H1 (cell line): ENCODE measurements around the gene NAA60. TPM values are rescaled to one million over a fixed set of nuclear protein-coding genes. Genes with fewer than 3 reads are reported as not detected.

Experiments used
- CTCF ChIA-PET: fragments of 300-600 bp; sonication (Branson Sonifier 250); formaldehyde crosslinking; loops from one replicate; lab custom pipeline; 2021; ENCODE audit not compliant: partially characterized antibody; lab: Charles Lee
- POLR2A ChIA-PET: fragments of 300-600 bp; sonication (Branson Sonifier 250); formaldehyde crosslinking; loops from one replicate; lab custom pipeline; 2021; ENCODE audit warnings: inconsistent platforms; ENCODE audit not compliant: partially characterized antibody; lab: Charles Lee
- DNase-seq, 2 experiments: peaks; one replicate each; pipeline versions ENCODE4 v3.0.0 to v3.0.0-alpha.2; 2010 to 2022; ENCODE audit warnings: low spot score in 2 of 2, low read depth in 1 of 2, mixed read lengths in 1 of 2
- FAIRE-seq: peaks from 2 replicates; lab custom pipeline; 2011; peaks lifted over from hg19 to GRCh38; lab: Jason Lieb, UNC
- H2AFZ ChIP-seq: 2 replicates; pipeline ENCODE4 v1.8.1; 2012; ENCODE audit warnings: low read length, inconsistent platforms
- H2AK5ac ChIP-seq: 2 replicates; pipeline ENCODE4 v1.6.1; 2013; ENCODE audit warnings: low read depth, low read length
- H2BK120ac ChIP-seq: replicated peaks from 2 replicates; pipeline ENCODE3; 2013; ENCODE audit warnings: low read depth, low read length, inconsistent platforms
- H2BK12ac ChIP-seq: 2 replicates; pipeline ENCODE4 v1.6.1; 2013; ENCODE audit warnings: low read depth, low read length
- H2BK15ac ChIP-seq: 2 replicates; pipeline ENCODE4 v1.6.1; 2013; ENCODE audit warnings: low read length
- H2BK20ac ChIP-seq: 2 replicates; pipeline ENCODE4 v1.6.1; 2013; ENCODE audit warnings: low read length
- H2BK5ac ChIP-seq: 2 replicates; pipeline ENCODE4 v1.6.1; 2013; ENCODE audit warnings: low read depth, low read length
- H3K14ac ChIP-seq: 2 replicates; pipeline ENCODE4 v1.6.1; 2013; ENCODE audit warnings: inconsistent platforms; ENCODE audit not compliant: insufficient read length
- H3K18ac ChIP-seq: 2 replicates; pipeline ENCODE4 v1.6.1; 2013; ENCODE audit warnings: low read length; ENCODE audit errors: extremely low read depth
- H3K23ac ChIP-seq: 2 replicates; pipeline ENCODE4 v1.6.1; 2013; ENCODE audit warnings: inconsistent platforms; ENCODE audit not compliant: insufficient read length
- H3K23me2 ChIP-seq: 2 replicates; pipeline ENCODE4 v1.6.1; 2013; ENCODE audit warnings: low read depth, low read length
- H3K27ac ChIP-seq: 2 replicates; pipeline ENCODE4 v1.6.1; 2011; ENCODE audit warnings: low read depth, low read length, inconsistent platforms
- H3K27me3 ChIP-seq, 4 experiments: replicated peaks in 1 of 4; 1 replicate in 1 of 4; 2 replicates in 3 of 4; pipeline versions ENCODE4 v1.6.1 to v1.8.1; 2011 to 2013; ENCODE audit warnings: low read length in 3 of 4, mild to moderate bottlenecking in 3 of 4, inconsistent platforms in 2 of 4, mixed read lengths in 2 of 4, moderate library complexity in 1 of 4; ENCODE audit not compliant: control insufficient read depth in 3 of 4, insufficient read depth in 3 of 4; ENCODE audit errors: extremely low read depth in 1 of 4
- H3K36me3 ChIP-seq, 4 experiments: 2 replicates each; pipeline versions ENCODE4 v1.6.1 to v1.8.1; 2011 to 2013; ENCODE audit warnings: mild to moderate bottlenecking in 4 of 4, low read length in 3 of 4, moderate library complexity in 2 of 4, control low read depth in 1 of 4, inconsistent platforms in 1 of 4; ENCODE audit not compliant: insufficient read depth in 4 of 4, control insufficient read depth in 2 of 4
- H3K4ac ChIP-seq: replicated peaks from 2 replicates; pipeline ENCODE3; 2013; ENCODE audit warnings: low read length, low read depth, mixed read lengths, inconsistent platforms; ENCODE audit not compliant: insufficient read length
- H3K4me1 ChIP-seq, 4 experiments: replicated peaks in 1 of 4; 1 replicate in 1 of 4; 2 replicates in 3 of 4; pipeline versions ENCODE4 v1.6.1 to v1.8.1; 2011 to 2013; ENCODE audit warnings: low read length in 3 of 4, inconsistent platforms in 2 of 4, mixed read lengths in 1 of 4; ENCODE audit not compliant: insufficient read depth in 4 of 4, control insufficient read depth in 3 of 4
- H3K4me2 ChIP-seq, 2 experiments: 2 replicates each; pipeline versions ENCODE4 v1.6.1 to v1.8.1; 2011 to 2013; ENCODE audit warnings: low read depth in 2 of 2, low read length in 2 of 2, control low read depth in 1 of 2, inconsistent platforms in 1 of 2, mild to moderate bottlenecking in 1 of 2; ENCODE audit not compliant: insufficient read depth in 1 of 2
- H3K4me3 ChIP-seq, 4 experiments: fragments of 200-600, 300-600 bp in 1 of 4; sonication (generic), shearing (Covaris generic), sonication (Bioruptor Twin) in 1 of 4; 2 replicates each; pipeline versions ENCODE4 v1.5.1 to v1.8.1; 2011 to 2016; ENCODE audit warnings: low read length in 4 of 4, low read depth in 3 of 4, control low read depth in 2 of 4, inconsistent platforms in 2 of 4, mild to moderate bottlenecking in 2 of 4, mixed read lengths in 1 of 4, moderate library complexity in 1 of 4; ENCODE audit not compliant: insufficient read depth in 2 of 4; ENCODE audit errors: extremely low read depth in 1 of 4
- H3K56ac ChIP-seq: replicated peaks from 2 replicates; pipeline ENCODE3; 2013; ENCODE audit warnings: low read depth, mild to moderate bottlenecking, mixed read lengths, low read length, inconsistent platforms; ENCODE audit not compliant: insufficient read length
- H3K79me1 ChIP-seq: 2 replicates; pipeline ENCODE4 v1.6.1; 2013; ENCODE audit warnings: low read depth, low read length, control low read depth
- H3K79me2 ChIP-seq, 2 experiments: 2 replicates each; pipeline versions ENCODE4 v1.6.1 to v1.8.1; 2012 to 2013; ENCODE audit warnings: low read length in 2 of 2, mild to moderate bottlenecking in 2 of 2, inconsistent platforms in 1 of 2; ENCODE audit not compliant: insufficient read depth in 2 of 2, control insufficient read depth in 1 of 2
- H3K9ac ChIP-seq, 4 experiments: replicated peaks in 1 of 4; 1 replicate in 1 of 4; 2 replicates in 3 of 4; pipeline versions ENCODE4 v1.6.1 to v1.8.1; 2011 to 2013; ENCODE audit warnings: low read depth in 3 of 4, low read length in 3 of 4, control low read depth in 2 of 4, mild to moderate bottlenecking in 2 of 4, moderate library complexity in 2 of 4, inconsistent platforms in 1 of 4; ENCODE audit errors: extremely low read depth in 1 of 4
- H3K9me3 ChIP-seq, 2 experiments: 2 replicates each; pipeline versions ENCODE4 v1.6.1 to v1.8.1; 2012 to 2013; ENCODE audit warnings: mild to moderate bottlenecking in 2 of 2, moderate library complexity in 2 of 2, control low read depth in 1 of 2, inconsistent platforms in 1 of 2, low read depth in 1 of 2, low read length in 1 of 2, mixed read lengths in 1 of 2; ENCODE audit not compliant: insufficient read depth in 2 of 2
- H4K20me1 ChIP-seq, 2 experiments: replicated peaks in 1 of 2; 2 replicates each; pipeline versions ENCODE3 to v1.8.1; 2011 to 2013; ENCODE audit warnings: inconsistent platforms in 2 of 2, low read length in 2 of 2, mild to moderate bottlenecking in 1 of 2; ENCODE audit not compliant: insufficient read depth in 2 of 2, control insufficient read depth in 1 of 2
- H4K5ac ChIP-seq: 2 replicates; pipeline ENCODE4 v1.6.1; 2013; ENCODE audit warnings: low read length, low read depth, mixed read lengths, inconsistent platforms; ENCODE audit not compliant: insufficient read length
- H4K8ac ChIP-seq: 2 replicates; pipeline ENCODE4 v1.8.0; 2013; ENCODE audit warnings: mild to moderate bottlenecking, moderate library complexity, low read length, inconsistent platforms; ENCODE audit not compliant: insufficient read depth; ENCODE audit errors: extremely low read depth
- H4K91ac ChIP-seq: replicated peaks from 2 replicates; pipeline ENCODE3; 2013; ENCODE audit warnings: low read length, mixed read lengths, inconsistent platforms; ENCODE audit not compliant: insufficient read length
- KDM5A ChIP-seq: fragments of 200-600 bp; IDR thresholded peaks from 2 replicates; pipeline ENCODE4 v1.7.1; 2012; ENCODE audit warnings: mild to moderate bottlenecking, low read length, inconsistent platforms, mixed read lengths
- SIN3A ChIP-seq, 2 experiments: IDR thresholded peaks in 1 of 2; conservative IDR thresholded peaks in 1 of 2; 2 replicates each; pipeline ENCODE4 v1.6.1; 2011 to 2012; ENCODE audit warnings: low read length in 2 of 2, improper control_type of control experiment in 1 of 2, low read depth in 1 of 2, mild to moderate bottlenecking in 1 of 2
- WGBS, 2 experiments: shearing (Covaris generic) in 1 of 2; methylation state at CpG; one replicate each; pipeline versions ENCODE4 v1.1.6 to v1.1.7; 2013 to 2015; ENCODE audit warnings: low lambda C conversion rate in 2 of 2, mixed read lengths in 2 of 2, inconsistent platforms in 1 of 2, low coverage in 1 of 2, missing lambda C conversion rate in 1 of 2; ENCODE audit not compliant: insufficient replicate concordance in 2 of 2, insufficient coverage in 1 of 2, insufficient read length in 1 of 2; ENCODE audit errors: extremely low coverage in 1 of 2, missing lambda C conversion rate in 1 of 2; 5-methylcytosine and 5-hydroxymethylcytosine counted together
- polyA plus RNA-seq, 7 experiments: library from polyadenylated mRNA; depleted of rRNA in 3 of 7; stranded (reverse) in 5 of 7; unstranded in 2 of 7; fragments of >200 nt in 5 of 7; fragments of 200-250 nt in 2 of 7; gene quantifications; 1 replicate in 5 of 7; 2 replicates in 1 of 7; 4 replicates in 1 of 7; pipeline versions ENCODE4 v1.2.1 to v1.2.3, GENCODE V29; 2011 to 2013; ENCODE audit warnings: missing spikeins in 2 of 7, mixed read lengths in 2 of 7
- total RNA-seq: library from RNA; stranded (reverse); fragmentation: NEBNext Ultra II Directional; extraction: Animal tissue kit (Norgen Biotek cat#: 25700); gene quantifications from 2 replicates; pipeline ENCODE4 v1.2.1, GENCODE V29; 2021

The NAA60 gene
- total and polyA plus RNA-seq, 2 of the 8 experiments (the other 6 are each of a cell fraction or from before 2014, with no cell fraction given), result 34.1 to 47.6 TPM

DNA sequence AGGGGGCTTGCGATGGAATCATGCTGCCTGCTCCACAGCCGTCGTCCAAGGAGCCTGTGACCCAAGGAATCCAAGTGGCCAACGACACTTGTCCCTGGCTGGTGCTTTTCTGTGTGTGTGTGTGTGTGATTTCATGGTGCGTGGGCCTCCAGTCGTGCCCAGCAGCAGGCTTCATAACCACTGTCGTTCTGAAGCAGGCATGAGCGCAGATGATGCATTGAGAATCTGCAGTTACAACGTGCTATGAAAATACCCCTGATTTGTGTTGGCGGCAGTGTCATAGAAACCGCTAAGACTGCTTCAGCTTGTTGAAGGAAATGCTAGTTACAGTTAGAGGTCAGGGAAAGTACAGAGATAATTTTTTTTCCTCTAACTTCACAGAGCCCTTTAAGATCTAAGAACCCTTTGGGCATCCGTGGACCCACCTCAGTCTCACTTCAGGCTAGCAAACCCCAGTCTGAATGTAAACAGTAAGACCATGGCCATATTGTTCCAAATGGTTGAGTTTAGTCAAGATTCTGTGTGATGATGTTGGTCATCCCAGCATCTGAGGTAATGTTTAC lies 36.3 kb downstream of the NAA60 start:
- DNase-seq (no peak), FAIRE-seq (no peak)
- Histone ChIP-seq H2AK5ac (no peak overlapping the region), H3K79me2 (peaks cover 0 to 21% of the 10 kb centered on the region in 2 experiments; a peak in 2 of 4 replicates), H3K23ac (no peak overlapping the region), H3K4me1 (peaks cover 0 to 9% (median 2%) of the 10 kb centered on the region in 4 experiments; a peak in 3 of 7 replicates), H2BK120ac (no peak overlapping the region), H2BK20ac (no peak overlapping the region), H2BK15ac (no peak overlapping the region), H4K20me1 (peaks cover 6 to 14% of the 10 kb centered on the region in 2 experiments), H2AFZ (no peak overlapping the region), H3K36me3 (peaks cover 2 to 23% (median 14%) of the 10 kb centered on the region in 4 experiments; a peak in 4 of 8 replicates), H3K27ac (no peak overlapping the region), H3K4me3 (no peak overlapping the region), H3K14ac (no peak overlapping the region), H3K18ac (no peak overlapping the region), H3K79me1 (peaks cover 3% of the 10 kb centered on the region; the same call in 1 of the 2 replicates), H3K23me2 (no peaks in the 10 kb centered on the region), H4K5ac (no peak overlapping the region), H3K27me3 (no peaks in the 10 kb centered on the region), H4K91ac (no peak overlapping the region), H3K9me3 (no peaks in the 10 kb centered on the region), H2BK12ac (no peak overlapping the region), H2BK5ac (no peak overlapping the region), H3K56ac (no peak overlapping the region), H3K9ac (no peak overlapping the region), H3K4me2 (no peak overlapping the region), H4K8ac (no peak overlapping the region), H3K4ac (no peak overlapping the region)
- POLR2A ChIA-PET, result interaction anchor here (0.5 kb wide), 1 partner anchor 9 kb away, joined by 3 read pairs; no protein-coding TSS in a partner anchor
- TF ChIP-seq KDM5A (no peak), SIN3A (conservative IDR thresholded peaks at IDR 0.05 in 1 of 2, IDR thresholded peaks at IDR 0.05 in 1 of 2; ENCODE audit: low read depth in 1 of 2, low read length in 2 of 2) (no peak)
- CTCF ChIA-PET, result interaction anchor here (2.0 kb wide), 1 partner anchor 11 kb away, joined by 4 read pairs; no protein-coding TSS in a partner anchor
- WGBS, 2 experiments, result 92% methylated on average over 12 of the region's 12 CpGs; no CpG with 5 or more reads in 1 of the 2 experiments
